SK-MEL-5 (cell line): Measurements from ENCODE around the gene EEF1AKMT3. TPM values are rescaled to one million over a fixed set of nuclear protein-coding genes. Genes with fewer than 3 reads are reported as not detected.
A peak's percentile ranks its signal among the peaks of the same experiment; 100 is the strongest.

ENCODE experiments used
- DNase-seq: peaks from one replicate; pipeline ENCODE4 v3.0.0-alpha.2; 2016; ENCODE audit warnings: low read depth, low spot score
- in situ Hi-C: cut with HindIII; loops from 2 replicates; pipeline ENCODE4 v1.10.0; 2016; ENCODE audit warnings: low sequenced_read_pairs, high pct_unique_total_duplicates, low pct_unique_long_range_greater_than_20kb
- total RNA-seq: library from RNA; depleted of rRNA; stranded (reverse); fragments of >200 nt; shearing (Covaris generic); gene quantifications from 2 replicates; pipeline ENCODE4 v1.2.3, GENCODE V29; 2014

The EEF1AKMT3 gene
- total RNA-seq, 1 experiment from 2014 or later, result 6.3 TPM

GRCh38 chr12:57732726-57733593 lies 39.5 kb upstream of the EEF1AKMT3 start:
- no peak for DNase-seq
- in situ Hi-C loops, result no loop called here

GRCh38 chr12:57733928-57734327 lies 38.5 kb upstream of the EEF1AKMT3 start:
- in situ Hi-C loops, result no loop called here
- no peak for DNase-seq

GRCh38 chr12:57734591-57734990 lies 37.8 kb upstream of the EEF1AKMT3 start:
- DNase-seq, result no peak
- in situ Hi-C loops, result no loop called here

- in situ Hi-C loops, result no loop called here
- no peak for DNase-seq
Measured at GRCh38 chr12:57735198-57735855, 37.1 kb upstream of the EEF1AKMT3 start.

GRCh38 chr12:57735952-57736740 lies 36.3 kb upstream of the EEF1AKMT3 start:
- peak; percentile 59 for DNase-seq
- in situ Hi-C loops, result no loop called here

- in situ Hi-C loops, result no loop called here
- no peak for DNase-seq
Measured at GRCh38 chr12:57736741-57737466, 35.5 kb upstream of the EEF1AKMT3 start.

- in situ Hi-C loops, result no loop called here
- DNase-seq, result no peak
Measured at GRCh38 chr12:57737467-57738460, 34.6 kb upstream of the EEF1AKMT3 start.

- peak; percentile 49 for DNase-seq
- in situ Hi-C loops, result no loop called here
Measured at GRCh38 chr12:57738661-57739237, 33.7 kb upstream of the EEF1AKMT3 start, which contains the start of gene AGAP2. Gene AGAP2 (minus strand): TSS chr12:57738742. CDS start chr12:57738246, 496 bp downstream.

- in situ Hi-C loops, result no loop called here
- DNase-seq, result no peak
Measured at GRCh38 chr12:57739387-57739786, 33.0 kb upstream of the EEF1AKMT3 start.

GRCh38 chr12:57739914-57740538 lies 32.4 kb upstream of the EEF1AKMT3 start:
- DNase-seq, result no peak
- in situ Hi-C loops, result no loop called here

GRCh38 chr12:57740656-57741412 lies 31.6 kb upstream of the EEF1AKMT3 start:
- in situ Hi-C loops, result no loop called here
- no peak for DNase-seq

- in situ Hi-C loops, result no loop called here
- no peak for DNase-seq
Measured at GRCh38 chr12:57741413-57741789, 31.0 kb upstream of the EEF1AKMT3 start.

GRCh38 chr12:57741844-57742738 lies 30.3 kb upstream of the EEF1AKMT3 start:
- in situ Hi-C loops, result no loop called here
- peak; percentile 56 for DNase-seq

GRCh38 chr12:57743769-57744168 lies 28.6 kb upstream of the EEF1AKMT3 start:
- no peak for DNase-seq
- in situ Hi-C loops, result no loop called here
